Neuronal stem cell (in vitro differentiated cells): ENCODE data around the gene UBA5.

Experiments
- DNase-seq: peaks from one replicate; pipeline ENCODE4 v3.0.0-alpha.2; 2013; ENCODE audit warnings: low spot score
- H2AFZ ChIP-seq: one replicate; pipeline ENCODE4 v1.6.1; 2013; ENCODE audit warnings: mild to moderate bottlenecking, low read length, inconsistent platforms
- H2AK5ac ChIP-seq: 2 replicates; pipeline ENCODE4 v1.6.1; 2013; ENCODE audit warnings: low read depth, mild to moderate bottlenecking, inconsistent platforms, low read length, moderate library complexity, mixed read lengths
- H2BK120ac ChIP-seq: 2 replicates; pipeline ENCODE4 v1.6.1; 2013; ENCODE audit warnings: low read depth, mild to moderate bottlenecking, inconsistent platforms, low read length, moderate library complexity, mixed read lengths
- H2BK12ac ChIP-seq: one replicate; pipeline ENCODE4 v1.6.1; 2013; ENCODE audit warnings: low read length, inconsistent platforms
- H2BK15ac ChIP-seq: 2 replicates; pipeline ENCODE4 v1.6.1; 2013; ENCODE audit warnings: mild to moderate bottlenecking, low read length, inconsistent platforms, mixed read lengths
- H2BK5ac ChIP-seq: one replicate; pipeline ENCODE4 v1.6.1; 2013; ENCODE audit warnings: inconsistent platforms, mild to moderate bottlenecking, low read length, moderate library complexity
- H3K14ac ChIP-seq: one replicate; pipeline ENCODE4 v1.6.1; 2013; ENCODE audit warnings: low read length, inconsistent platforms
- H3K18ac ChIP-seq: 2 replicates; pipeline ENCODE4 v1.6.1; 2013; ENCODE audit warnings: low read length, inconsistent platforms
- H3K23ac ChIP-seq: 2 replicates; pipeline ENCODE4 v1.6.1; 2013; ENCODE audit warnings: low read depth, mild to moderate bottlenecking, mixed read lengths, low read length, inconsistent platforms; ENCODE audit not compliant: poor library complexity
- H3K27ac ChIP-seq: replicated peaks from 3 replicates; pipeline ENCODE4 v1.5.1; 2013; ENCODE audit warnings: low read length, inconsistent platforms
- H3K27me3 ChIP-seq, 3 experiments: 2 replicates each; pipeline ENCODE4 v1.6.1; 2013; ENCODE audit warnings: low read length in 3 of 3, mild to moderate bottlenecking in 2 of 3, inconsistent platforms in 1 of 3, low read depth in 1 of 3, mixed read lengths in 1 of 3, moderate library complexity in 1 of 3; ENCODE audit not compliant: control insufficient read depth in 3 of 3, insufficient read depth in 3 of 3
- H3K36me3 ChIP-seq, 2 donors: replicated peaks in 1 of 2; 2 replicates each; pipeline ENCODE4 v1.6.1; 2013; ENCODE audit warnings: low read length in 2 of 2; ENCODE audit not compliant: control insufficient read depth in 2 of 2, insufficient read depth in 2 of 2
- H3K4ac ChIP-seq: 2 replicates; pipeline ENCODE4 v1.6.1; 2013; ENCODE audit warnings: inconsistent platforms, mild to moderate bottlenecking, low read length, moderate library complexity
- H3K4me1 ChIP-seq, 2 donors: 1 replicate in 1 of 2; 2 replicates in 1 of 2; pipeline ENCODE4 v1.6.1; 2013; ENCODE audit warnings: low read length in 2 of 2, low read depth in 1 of 2; ENCODE audit not compliant: control insufficient read depth in 2 of 2, insufficient read depth in 1 of 2
- H3K4me2 ChIP-seq: one replicate; pipeline ENCODE4 v1.6.1; 2013; ENCODE audit warnings: mild to moderate bottlenecking, low read length, inconsistent platforms; ENCODE audit not compliant: insufficient read depth, poor library complexity, severe bottlenecking
- H3K4me3 ChIP-seq, 2 donors: 2 replicates each; pipeline ENCODE4 v1.5.1; 2013; ENCODE audit warnings: low read length in 2 of 2, mild to moderate bottlenecking in 2 of 2, inconsistent platforms in 1 of 2, moderate library complexity in 1 of 2
- H3K79me1 ChIP-seq: one replicate; pipeline ENCODE4 v1.6.1; 2013; ENCODE audit warnings: low read depth, mild to moderate bottlenecking, inconsistent platforms, low read length, moderate library complexity
- H3K9ac ChIP-seq: one replicate; pipeline ENCODE4 v1.6.1; 2013; ENCODE audit warnings: mild to moderate bottlenecking, low read depth, low read length, inconsistent platforms; ENCODE audit not compliant: poor library complexity
- H3K9me3 ChIP-seq, 2 donors: replicated peaks in 1 of 2; 2 replicates each; pipeline versions ENCODE3 to v1.6.1; 2013; ENCODE audit warnings: low read length in 2 of 2, mild to moderate bottlenecking in 2 of 2, inconsistent platforms in 1 of 2, low read depth in 1 of 2, mixed read lengths in 1 of 2, moderate library complexity in 1 of 2; ENCODE audit not compliant: control insufficient read depth in 2 of 2, insufficient read depth in 1 of 2
- H4K8ac ChIP-seq: one replicate; pipeline ENCODE4 v1.6.1; 2013; ENCODE audit warnings: low read depth, mild to moderate bottlenecking, inconsistent platforms, low read length, moderate library complexity
- H4K91ac ChIP-seq: one replicate; pipeline ENCODE4 v1.6.1; 2013; ENCODE audit warnings: low read length, low read depth, mild to moderate bottlenecking, inconsistent platforms; ENCODE audit not compliant: poor library complexity
- WGBS, 2 donors: extraction: QIAGEN DNeasy Blood & Tissue Kit; methylation state at CpG; one replicate each; pipeline ENCODE4 v1.1.7; 2013; ENCODE audit warnings: missing lambda C conversion rate in 2 of 2, mixed read lengths in 1 of 2; ENCODE audit not compliant: insufficient read length in 2 of 2, insufficient replicate concordance in 1 of 2; ENCODE audit errors: extremely low coverage in 2 of 2; 5-methylcytosine and 5-hydroxymethylcytosine counted together

UBA5 gene

DNA sequence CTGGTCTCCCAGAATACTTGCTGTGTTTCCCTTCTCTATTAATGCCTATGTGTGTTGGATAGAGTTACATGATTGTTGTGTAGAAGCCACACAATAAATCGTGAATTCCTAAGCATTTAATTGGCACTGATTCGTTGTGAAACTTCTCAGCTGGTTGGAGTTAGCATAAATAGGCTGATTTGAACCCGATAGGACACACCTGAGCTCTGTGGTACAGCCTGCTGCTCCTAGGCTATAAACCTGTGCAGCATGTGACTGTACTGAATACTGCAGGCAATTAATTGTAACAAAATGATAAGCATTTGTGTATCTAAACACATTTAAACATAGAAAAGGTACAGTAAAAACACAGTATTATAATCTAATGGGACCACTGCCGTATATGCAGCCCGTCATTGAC is 5.4 kb upstream of the UBA5 start:
- Histone ChIP-seq H3K36me3 (no peaks in the 10 kb centered on the region), H3K4me1 (peaks cover 0 to 2% of the 10 kb centered on the region in 2 donors), H2BK12ac (no peak overlapping the region), H3K4me3 (no peak overlapping the region), H2BK15ac (no peak overlapping the region), H3K27me3 (no peaks in the 10 kb centered on the region), H3K14ac (no peak overlapping the region), H2AFZ (no peak overlapping the region), H3K9me3 (no peaks in the 10 kb centered on the region), H3K9ac (no peak overlapping the region), H3K4me2 (no peak overlapping the region), H3K27ac (no peak overlapping the region), H3K23ac (no peak overlapping the region), H3K79me1 (no peaks in the 10 kb centered on the region), H4K91ac (no peak overlapping the region), H2BK5ac (no peak overlapping the region), H3K4ac (no peak overlapping the region), H2BK120ac (no peak overlapping the region), H3K18ac (no peak overlapping the region), H2AK5ac (no peak overlapping the region), H4K8ac (no peak overlapping the region)
- no CpG with 5 or more reads among the region's 5 CpGs for whole genome bisulfite sequencing, 2 donors
- DNase-seq: no peak

DNA sequence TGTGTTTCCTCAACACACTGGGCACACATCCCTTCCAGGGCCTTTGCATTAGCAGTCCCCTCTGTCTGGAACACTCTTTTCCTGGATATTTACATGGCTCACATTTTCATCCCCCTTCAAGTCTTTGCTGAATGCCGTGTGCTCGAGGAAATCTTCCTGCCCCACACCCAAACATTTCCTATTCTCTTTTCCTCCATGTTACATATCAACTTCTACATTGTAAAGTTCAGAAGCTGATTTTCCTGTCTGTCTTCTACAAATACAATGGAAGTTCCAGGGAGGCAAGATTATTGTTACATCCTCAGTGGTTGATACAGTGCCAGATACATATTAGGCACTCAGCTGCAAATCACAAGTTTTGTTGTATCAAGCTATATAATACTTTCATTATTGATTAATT is 4.7 kb upstream of the UBA5 start:
- Histone ChIP-seq H3K14ac (no peak overlapping the region), H2BK15ac (no peak overlapping the region), H2AK5ac (no peak overlapping the region), H3K79me1 (no peaks in the 10 kb centered on the region), H2AFZ (no peak overlapping the region), H3K4me1 (peaks cover 0 to 2% of the 10 kb centered on the region in 2 donors), H3K27ac (no peak overlapping the region), H4K91ac (no peak overlapping the region), H3K23ac (no peak overlapping the region), H3K27me3 (no peaks in the 10 kb centered on the region), H3K4me3 (no peak overlapping the region), H3K4me2 (no peak overlapping the region), H3K36me3 (no peaks in the 10 kb centered on the region), H3K18ac (no peak overlapping the region), H3K9me3 (no peaks in the 10 kb centered on the region), H3K9ac (no peak overlapping the region), H2BK5ac (no peak overlapping the region), H4K8ac (no peak overlapping the region), H2BK120ac (no peak overlapping the region), H3K4ac (no peak overlapping the region), H2BK12ac (no peak overlapping the region)
- WGBS, 2 donors: no CpG with 5 or more reads among the region's 2 CpGs
- no peak for DNase-seq

DNA sequence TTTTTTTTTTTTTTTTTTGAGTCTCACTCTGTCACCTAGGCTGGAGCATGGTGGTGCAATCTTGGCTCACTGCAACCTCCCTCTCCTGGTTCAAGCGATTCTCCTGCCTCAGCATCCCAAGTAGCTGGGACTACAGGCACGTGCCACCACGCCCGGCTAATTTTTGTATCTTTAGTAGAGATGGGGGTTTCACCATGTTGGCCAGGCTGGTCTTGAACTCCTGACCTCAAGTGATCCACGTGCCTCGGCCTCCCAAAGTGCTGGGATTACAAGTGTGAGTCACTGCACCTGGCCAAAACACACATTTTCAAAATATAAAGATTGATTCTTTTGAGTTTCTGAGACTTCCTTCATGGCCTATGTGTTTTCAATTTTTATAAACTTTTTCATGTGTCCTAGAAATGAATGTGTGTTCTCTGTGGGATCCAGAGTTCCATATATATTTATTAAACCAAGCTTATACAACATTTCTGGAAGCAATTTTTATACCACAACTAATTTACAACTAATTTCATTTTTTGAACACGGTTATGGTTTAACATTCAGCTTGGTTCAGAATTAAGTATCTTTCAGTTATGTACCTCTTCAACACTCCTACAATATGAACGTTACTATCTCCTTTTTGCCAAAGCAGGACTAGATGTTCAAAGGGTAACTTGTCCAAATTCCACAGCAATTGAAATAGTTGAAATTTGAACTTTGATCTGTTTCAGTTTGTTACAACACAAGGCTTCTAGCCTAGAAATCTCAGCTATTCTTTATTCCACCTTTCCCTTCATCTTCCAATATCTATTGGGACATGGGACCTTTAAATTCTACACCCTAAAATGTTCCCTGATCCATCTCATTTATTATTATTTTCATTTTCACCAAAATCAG is 2.0 kb upstream of the UBA5 start:
- no peaks in the 10 kb centered on the region for H3K27me3 ChIP-seq
- H2BK5ac ChIP-seq: no peak overlapping the region
- H4K8ac ChIP-seq: no peak overlapping the region
- peaks cover 0 to 1% of the 10 kb centered on the region in 2 donors for H3K36me3 ChIP-seq
- no peak overlapping the region for H4K91ac ChIP-seq
- no peaks in the 10 kb centered on the region for H3K9me3 ChIP-seq
- H2BK15ac ChIP-seq: no peak overlapping the region
- no CpG with 5 or more reads among the region's 8 CpGs for WGBS, 2 donors
- H3K4me2 ChIP-seq: no peak overlapping the region
- H3K4ac ChIP-seq: no peak overlapping the region
- no peak overlapping the region for H2BK120ac ChIP-seq
- H3K27ac ChIP-seq: no peak overlapping the region
- H3K4me1 ChIP-seq: peaks cover 0 to 8% of the 10 kb centered on the region in 2 donors
- no peak overlapping the region for H3K9ac ChIP-seq
- H3K18ac ChIP-seq: no peak overlapping the region
- no peak for DNase-seq
- H2AK5ac ChIP-seq: no peak overlapping the region
- H3K14ac ChIP-seq: no peak overlapping the region
- no peak overlapping the region for H3K4me3 ChIP-seq
- H3K79me1 ChIP-seq: no peaks in the 10 kb centered on the region
- H2AFZ ChIP-seq: no peak overlapping the region
- no peak overlapping the region for H3K23ac ChIP-seq
- no peak overlapping the region for H2BK12ac ChIP-seq

GRCh38 chr3:132659000-132659364 is 1.1 kb upstream of the UBA5 start:
- Histone ChIP-seq H3K4me2 (peak overlapping the region; percentile 90), H3K79me1 (no peaks in the 10 kb centered on the region), H3K4me1 (peaks cover 0 to 8% of the 10 kb centered on the region in 2 donors), H3K27me3 (no peaks in the 10 kb centered on the region), H3K23ac (no peak overlapping the region), H3K14ac (no peak overlapping the region), H2BK120ac (no peak overlapping the region), H2AK5ac (no peak overlapping the region), H2AFZ (peak overlapping the region; percentile 97), H2BK12ac (no peak overlapping the region), H3K4ac (no peak overlapping the region), H3K9ac (no peak overlapping the region), H3K9me3 (no peaks in the 10 kb centered on the region), H2BK15ac (no peak overlapping the region), H3K4me3 (peak overlapping the region; percentile 58 to 97), H3K36me3 (peaks cover 0 to 9% of the 10 kb centered on the region in 2 donors), H4K8ac (no peak overlapping the region), H2BK5ac (no peak overlapping the region), H3K27ac (no peak overlapping the region), H4K91ac (no peak overlapping the region), H3K18ac (no peak overlapping the region)
- DNase-seq: no peak
- WGBS, 2 donors: no CpG with 5 or more reads among the region's 7 CpGs
